ENCODE results near the gene GRM1.
"Not testable (repeated sequence)": the region's sequence is repeated elsewhere in the genome, so short reads cannot be mapped to it uniquely, and the experiment has no call there.

GRM1 gene

DNA sequence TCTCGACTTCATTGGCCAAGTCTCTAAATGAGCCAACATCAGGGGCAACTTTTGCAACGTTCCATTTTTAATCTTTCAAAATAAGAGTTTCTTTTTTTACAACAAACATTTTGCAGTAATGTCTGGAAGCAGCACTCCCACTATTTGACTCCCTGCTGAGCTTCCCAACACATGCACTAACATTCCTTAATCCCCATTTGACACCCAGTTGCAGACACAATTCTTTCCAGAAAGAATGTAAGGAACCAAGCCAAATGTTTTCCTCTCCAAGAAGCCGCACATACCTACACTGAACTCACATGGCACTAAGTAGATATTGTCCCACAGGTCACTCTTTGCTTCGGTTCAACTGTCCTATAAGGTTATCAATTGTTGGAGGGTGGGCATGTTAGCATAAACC is 165.6 kb downstream of the GRM1 start:
- no peak for DNase-seq

DNA sequence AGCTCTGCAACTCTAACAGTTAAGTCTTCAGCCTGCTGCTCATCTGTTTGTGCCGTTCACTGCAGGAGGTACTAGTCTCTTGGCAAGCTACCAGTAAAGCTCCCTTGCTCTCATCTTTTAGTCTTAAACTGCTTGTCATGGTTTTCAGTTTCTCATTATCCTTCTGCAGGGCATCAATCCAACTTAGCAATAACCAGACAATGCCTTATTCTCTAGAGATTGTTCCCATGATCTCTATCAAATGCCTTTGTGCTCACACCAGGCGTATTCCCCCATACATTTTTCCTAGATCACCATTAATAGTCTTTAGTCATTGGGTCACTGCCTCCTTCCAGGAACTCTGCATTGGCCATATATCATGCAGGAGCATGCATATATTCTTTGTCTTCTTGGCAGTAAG is 171.3 kb downstream of the GRM1 start:
- DNase-seq, result no peak

DNA sequence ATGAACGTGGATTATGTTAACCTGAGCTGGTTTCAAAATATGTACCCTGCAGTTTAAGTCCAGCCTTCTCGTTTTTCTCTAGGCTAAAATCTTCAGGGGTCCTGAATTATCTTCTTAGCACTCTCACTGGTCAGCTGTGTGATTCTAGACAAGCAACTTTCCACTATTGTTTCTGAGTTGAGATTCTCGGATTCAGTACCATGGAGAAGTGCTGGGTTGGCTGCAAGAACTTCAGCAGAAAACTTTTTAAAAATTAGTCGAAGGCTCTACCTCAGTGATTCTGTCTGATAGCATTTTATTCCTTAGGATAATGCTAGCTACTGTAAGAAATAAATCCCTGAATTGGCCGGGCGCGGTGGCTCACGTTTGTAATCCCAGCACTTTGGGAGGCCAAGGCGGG is 173.7 kb downstream of the GRM1 start:
- no peak for DNase-seq

DNA sequence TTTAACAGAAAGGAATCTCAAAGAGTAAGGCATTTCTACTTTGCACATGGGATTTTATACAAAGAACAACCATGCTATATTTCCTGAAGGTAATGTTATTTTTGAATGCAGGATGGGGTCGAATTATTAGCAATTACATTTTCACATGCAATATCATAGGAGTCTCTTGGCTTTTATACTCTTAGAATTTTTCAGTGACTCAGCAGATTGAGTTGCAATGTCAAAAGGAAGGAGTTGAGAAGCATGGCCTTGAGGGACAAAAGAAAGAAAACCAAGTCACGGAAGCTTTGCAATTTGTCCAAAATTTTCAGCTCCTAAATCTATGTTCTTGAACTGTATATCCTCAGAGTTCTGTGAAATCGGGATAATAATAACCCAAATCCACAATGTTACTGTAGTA is 181.1 kb downstream of the GRM1 start:
- DNase-seq, result no peak

DNA sequence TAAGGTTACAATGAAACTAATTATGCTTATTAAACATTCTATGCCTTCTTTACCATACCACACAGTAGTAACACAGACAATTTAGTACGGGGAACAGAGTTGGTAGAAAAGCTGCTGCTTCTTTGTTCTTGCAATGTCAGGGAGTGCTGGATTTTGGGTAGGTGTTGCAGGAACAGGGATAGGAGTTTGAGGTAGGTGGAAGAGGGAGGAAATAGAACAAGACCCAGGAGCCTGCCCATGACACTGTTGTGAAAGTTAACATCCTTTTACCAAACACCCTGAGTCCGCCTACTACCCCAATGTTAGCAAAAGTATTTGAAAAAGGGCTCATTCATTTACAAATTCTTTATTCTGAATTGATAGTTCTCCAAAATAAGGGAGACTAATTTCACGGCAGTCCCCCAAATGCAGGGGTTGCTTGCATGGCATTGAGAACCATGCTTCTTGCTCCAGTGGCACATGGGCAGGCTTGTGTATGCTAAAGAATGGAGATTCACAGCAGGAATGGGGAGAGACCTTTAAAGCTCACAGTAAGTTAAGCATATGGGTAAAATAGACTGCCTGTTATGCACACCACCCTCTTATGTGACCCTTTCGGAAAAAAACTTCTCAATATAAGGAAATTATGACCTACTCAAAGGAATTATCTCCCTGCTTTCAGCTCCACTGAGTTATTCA is 181.7 kb downstream of the GRM1 start:
- DNase-seq, result no peak

DNA sequence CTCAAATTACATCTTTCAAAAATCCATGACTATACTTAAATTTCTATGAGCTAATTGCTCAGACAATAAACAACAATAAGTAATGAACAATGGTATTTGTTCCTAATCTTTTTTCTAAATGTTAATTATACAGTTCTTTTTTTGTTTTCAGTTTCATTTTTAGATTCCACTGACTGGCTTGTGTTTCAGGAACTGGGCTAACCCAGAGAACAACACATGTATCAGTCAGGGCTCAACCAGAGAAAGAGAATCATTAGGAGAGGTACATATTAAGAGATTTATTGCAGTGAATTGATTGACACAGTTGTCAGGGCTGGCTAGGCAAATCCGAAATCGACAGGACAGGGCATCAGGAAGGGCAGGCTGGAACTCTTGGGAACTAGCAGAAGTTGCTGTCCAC is 182.8 kb downstream of the GRM1 start:
- no peak for DNase-seq

DNA sequence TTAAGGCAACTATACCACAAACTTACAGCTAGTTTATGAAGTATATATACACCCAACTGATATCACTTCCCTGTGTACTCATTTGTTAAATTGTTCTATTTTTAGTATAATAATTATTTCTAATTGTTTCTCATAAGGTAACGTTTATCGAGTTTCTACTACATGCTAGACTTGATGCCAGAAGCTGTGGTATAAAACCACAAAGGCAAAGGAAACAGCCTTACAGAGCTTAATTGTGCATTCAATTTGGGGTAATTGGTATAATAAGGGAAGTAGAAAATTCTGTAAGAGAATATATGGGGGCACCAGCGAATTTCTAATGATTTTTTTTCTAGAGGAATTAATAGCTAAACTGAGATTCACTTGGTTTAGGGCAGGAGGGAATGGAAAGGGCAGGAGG is 183.9 kb downstream of the GRM1 start:
- no peak for DNase-seq

DNA sequence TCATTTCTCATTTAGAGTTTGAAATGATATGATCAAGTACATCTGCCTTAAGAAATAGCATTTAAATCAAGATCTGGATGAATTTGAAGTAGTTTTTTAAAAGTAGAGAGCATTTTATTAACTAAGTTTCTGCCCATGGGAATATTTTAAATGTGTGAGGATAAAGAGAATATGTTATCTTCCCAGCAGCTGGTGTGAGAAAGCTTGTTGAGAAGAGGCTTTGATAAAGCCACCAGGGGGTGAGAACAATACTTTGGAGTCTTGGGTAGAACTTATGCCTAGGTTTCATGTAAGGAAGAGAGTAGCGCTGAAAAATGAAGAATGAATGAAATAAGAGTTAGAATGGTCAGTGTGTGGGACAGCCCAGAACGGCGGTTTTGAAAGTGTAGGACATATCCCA is 190.2 kb downstream of the GRM1 start:
- no peak for DNase-seq

DNA sequence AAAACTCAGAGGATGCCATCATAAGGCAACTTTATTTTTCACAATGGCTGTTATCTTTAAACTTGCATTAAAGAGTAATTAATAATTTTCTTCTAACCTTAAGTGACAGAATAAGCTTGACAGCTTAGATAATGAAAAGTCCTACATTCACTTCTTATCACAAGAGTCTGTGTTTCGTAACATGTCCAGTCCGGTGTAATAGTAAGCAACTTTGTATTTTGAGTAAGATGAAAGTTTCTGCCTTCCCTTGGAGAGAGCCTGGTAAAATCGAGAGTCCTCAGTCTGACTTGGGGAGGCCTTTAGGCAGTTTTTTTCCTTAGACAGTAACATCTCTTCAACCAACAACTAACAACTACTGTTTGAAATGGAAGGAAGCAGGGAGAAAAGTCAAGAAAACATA is 195.6 kb downstream of the GRM1 start:
- no peak for DNase-seq

DNA sequence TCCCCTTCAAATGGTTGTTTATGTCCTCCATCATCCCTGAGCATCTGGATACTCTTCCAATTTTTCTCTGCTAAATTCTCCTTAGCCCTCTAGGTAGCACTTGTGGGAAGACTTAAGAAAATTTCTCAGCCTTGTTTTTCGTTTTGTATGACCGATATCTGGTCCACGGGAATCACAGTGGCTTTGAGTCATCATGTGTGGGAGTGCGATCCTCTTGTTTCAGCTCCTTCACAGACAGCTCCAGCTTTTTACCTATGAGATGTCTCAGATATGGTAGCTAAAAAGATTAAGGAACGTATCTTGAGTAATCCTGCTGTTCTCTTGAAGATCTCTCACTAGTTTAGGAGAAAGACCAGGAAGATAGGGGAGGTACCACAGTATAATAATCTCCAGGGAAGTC is 196.1 kb downstream of the GRM1 start:
- no peak for DNase-seq

DNA sequence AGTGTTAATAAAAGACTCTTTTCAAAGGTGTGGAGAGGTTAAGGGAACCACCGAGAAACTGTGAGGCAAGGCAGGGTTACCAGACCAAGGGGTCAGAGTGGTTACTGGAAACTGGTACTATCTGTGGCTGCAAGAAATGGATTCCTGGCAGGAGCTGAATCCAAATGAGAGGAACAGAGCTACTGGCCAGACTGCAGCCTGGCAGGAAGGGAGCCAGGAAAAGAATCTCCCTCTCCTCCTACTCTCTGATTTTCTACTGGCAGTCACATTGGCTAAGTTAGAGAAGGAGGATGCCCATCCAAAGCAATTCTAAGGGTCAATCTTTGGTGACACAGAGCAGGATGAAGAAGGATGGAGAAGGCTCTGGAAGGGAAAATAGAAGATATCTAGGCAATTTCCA is 211.5 kb downstream of the GRM1 start:
- DNase-seq, result no peak

DNA sequence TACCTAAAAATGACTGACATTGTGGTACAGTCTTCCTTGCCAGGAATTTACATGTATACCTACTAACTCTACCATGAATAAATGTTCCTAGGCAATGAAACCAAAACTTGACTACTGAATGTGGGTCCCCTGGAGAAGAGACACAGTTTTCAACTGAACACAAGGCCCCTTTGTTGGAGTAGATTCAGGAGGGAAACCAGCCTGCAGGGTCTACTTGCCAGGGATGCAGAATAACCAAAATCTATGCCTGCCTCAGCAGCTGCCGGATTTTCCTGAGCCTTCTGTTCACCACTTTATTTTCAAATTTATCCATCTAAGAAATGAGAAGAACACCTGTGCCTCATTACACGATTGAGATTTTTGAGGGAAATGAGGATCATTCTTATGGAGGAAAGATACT is 211.9 kb downstream of the GRM1 start:
- no peak for DNase-seq

DNA sequence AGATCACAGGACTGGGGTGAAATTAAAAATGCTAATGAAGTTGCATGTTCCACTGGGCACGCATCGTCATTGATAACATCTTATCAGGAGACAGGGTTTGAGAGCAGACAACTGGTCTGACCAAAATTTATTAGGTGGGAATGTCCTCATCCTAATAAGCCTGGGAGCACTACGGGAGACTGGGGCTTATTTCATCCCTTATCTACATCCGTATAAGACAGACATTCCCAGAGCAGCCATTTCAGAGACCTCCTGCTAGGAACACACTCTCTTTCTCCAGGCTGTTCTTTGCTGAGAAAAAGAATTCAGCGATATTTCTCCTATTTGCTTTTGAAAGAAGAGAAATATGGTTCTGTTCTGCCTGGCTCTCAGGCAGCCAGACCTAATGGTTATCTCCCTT is 214.8 kb downstream of the GRM1 start:
- DNase-seq, result not testable (repeated sequence)

DNA sequence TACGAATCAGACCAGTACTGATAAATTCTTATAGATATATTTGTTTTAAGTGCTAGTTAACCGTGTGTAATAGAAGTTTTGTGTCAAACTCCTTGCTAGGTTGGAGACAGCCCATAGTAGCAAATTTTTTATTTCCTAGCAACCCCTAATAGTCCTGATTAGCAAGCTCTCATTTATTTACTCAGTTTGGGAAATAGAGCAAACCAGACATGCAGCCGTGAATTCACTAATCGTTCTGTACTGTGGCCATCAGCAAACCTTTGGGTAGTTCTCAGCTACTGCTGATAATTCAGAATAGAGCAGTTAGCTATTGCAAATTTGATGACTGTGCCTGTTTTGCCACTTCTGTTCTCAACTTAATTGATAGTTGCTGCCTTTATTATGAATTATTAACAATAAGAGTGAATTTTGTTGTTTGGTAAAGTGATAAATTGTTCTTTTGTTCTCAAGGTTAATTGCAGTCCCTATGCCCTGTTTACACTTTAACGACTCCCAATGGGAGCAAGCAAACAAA is 215.8 kb downstream of the GRM1 start:
- no peak for DNase-seq

DNA sequence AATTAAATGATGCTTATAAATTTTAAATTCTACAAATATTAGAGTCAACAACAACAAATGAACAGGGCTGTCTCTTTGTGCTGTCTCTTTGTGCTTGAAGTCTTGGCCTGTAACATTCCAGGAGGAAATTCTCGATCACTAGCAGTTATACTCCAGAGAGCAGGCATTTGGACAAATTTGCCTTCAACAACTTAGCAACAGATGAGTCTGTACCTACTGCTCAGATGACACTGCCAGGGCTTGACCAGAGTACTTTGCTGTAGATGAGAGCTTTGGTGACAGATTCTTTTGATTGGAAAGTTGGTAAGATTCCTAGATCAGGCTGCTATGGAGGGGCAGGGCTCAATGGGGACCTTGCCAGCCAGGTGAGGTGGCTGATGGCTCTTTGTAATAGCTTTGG is 217.2 kb downstream of the GRM1 start:
- DNase-seq, result no peak

DNA sequence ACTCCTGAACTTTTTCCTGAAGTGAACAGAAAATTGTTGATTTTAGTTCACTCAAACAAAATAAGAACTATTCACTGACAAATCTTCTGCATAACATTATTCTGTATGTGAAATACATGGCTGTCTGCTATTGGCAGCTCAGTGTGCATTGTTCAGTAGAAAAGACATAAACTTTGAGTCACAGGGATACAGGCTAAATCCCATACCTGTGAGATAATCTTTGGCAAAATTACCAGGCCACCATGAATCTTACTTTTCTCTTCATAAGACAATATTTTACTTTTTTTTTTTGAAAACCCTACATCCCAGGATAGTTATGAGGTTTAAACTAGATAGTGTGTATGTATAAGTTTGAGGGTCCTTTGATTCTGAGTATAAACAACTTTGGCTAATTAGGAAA is 224.8 kb downstream of the GRM1 start:
- DNase-seq, result no peak

DNA sequence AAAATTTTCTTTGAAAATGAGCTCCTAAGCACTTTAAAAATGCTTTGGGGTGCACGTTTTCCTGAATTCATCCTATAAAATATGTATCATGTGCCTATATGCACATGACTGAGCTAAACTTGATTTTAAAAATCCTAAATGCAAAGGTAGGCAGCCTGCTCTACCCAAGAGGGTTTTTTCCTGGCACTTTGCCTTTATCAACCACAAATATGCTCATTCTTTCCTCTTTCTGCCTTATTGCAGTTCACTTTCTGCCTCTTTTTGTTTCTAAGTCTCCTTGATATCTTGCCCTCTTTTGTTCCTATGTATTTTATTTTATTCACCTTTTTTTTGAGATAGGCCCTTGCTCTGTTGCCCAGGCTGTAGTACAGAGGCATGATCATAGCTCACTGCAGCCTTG is 229.3 kb downstream of the GRM1 start:
- no peak for DNase-seq

DNA sequence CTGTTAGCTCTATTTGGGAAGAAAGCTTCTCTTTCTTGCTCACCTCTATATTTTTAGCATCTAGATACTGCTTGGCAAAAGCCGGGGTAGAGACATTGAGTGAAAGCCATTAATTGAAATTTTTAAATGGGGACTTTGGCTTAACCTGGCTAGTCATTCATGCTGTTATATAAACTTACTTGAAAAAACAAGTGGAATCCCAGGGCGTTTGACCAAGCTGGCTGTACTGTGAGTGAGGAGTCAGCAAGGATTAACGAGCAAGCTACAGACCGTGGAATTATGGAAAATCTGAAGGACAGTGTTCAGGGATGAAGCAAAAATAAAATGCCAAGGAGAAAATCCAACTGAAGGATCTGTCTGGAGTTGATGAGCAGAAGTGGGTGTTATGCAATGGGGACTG is 232.0 kb downstream of the GRM1 start:
- no peak for DNase-seq

DNA sequence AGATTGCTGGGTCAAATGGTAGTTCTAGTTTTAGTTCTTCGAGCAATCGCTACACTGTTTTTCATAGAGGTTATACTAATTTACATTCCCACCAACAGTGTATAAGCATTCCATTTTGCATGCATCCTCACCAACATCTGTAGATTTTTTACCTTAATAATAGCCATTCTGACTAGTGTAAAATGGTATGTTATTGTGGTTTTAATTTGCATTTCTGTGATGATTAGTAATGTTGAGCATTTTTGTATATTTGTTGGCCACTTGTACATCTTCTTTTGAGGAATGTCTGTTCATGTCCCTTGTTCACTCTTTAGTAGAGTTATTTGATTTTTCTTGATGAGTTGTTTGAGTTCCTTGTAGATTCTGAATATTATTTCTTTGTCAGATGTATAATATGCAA is 236.2 kb downstream of the GRM1 start:
- no peak for DNase-seq

DNA sequence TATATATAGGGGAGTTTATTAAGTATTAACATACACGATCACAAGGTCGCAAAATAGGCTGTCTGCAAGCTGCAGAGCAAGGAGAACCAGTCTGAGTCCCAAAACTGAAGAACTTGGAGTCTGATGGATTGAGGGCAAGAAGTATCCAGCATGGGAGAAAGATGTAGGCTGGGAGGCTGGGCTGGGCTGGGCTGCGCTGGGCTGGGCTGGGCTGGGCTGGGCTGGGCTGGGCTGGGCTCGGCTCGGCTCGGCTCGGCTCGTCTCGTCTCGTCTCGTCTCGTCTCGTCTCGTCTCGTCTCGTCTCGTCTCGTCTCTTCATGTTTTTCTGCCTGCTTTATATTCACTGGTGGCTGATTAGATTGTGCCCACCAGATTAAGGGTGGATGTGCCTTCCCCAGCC is 238.6 kb downstream of the GRM1 start:
- no peak for DNase-seq

DNA sequence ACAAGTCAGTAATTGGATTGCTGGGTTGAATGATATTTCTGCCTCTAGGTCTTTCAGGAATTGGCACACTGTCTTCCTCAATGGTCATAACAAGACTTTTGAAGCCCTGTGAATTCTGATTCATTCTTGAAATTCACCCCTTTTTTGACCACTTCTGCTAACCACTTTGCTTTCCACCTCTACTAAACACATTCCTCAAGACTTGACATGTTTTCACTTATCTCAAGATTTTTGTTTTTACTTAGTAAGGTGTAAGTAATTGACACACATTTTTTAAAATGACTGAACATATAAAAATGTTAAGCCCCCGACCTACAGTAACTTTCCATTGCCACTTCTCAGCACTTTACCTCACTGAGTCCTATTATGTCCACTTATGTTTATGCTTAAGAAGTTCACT is 239.1 kb downstream of the GRM1 start:
- no peak for DNase-seq

DNA sequence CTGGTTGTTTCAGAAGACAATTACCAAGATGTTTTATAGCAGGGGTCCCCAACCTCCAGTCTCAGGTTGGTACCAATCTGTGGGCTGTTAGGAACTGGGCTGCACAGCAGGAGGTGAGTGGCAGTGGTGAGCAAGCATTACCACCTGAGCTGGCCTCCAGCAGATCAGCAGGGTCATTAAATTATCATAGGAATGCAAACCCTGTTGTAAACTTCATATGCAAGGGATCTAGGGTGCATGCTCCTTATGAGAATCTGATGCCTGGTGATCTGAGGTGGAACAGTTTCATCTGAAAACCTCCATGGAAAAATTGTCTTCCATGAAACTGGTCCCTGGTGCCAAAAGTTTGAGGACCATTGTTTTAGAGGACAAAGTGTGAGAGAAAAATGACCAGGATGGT is 240.6 kb downstream of the GRM1 start:
- no peak for DNase-seq

DNA sequence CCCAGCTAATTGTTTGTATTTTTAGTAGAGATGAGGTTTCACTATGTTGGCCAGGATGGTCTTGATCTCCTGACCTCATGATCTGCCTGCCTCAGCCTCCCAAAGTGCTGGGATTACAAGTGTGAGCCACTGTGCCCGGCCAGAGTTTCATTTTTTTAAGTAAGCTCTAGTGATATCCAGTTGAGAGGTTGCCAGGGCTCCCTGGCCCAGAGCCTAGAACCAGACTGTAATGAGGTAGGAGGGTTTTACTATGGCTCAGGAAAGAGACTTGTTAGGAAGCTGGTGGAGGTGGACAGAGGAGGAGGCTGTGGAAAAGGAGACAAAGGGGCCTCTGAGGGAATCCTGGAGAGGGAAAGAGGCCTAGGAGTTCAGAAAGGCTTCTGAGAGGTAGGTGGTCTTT is 242.3 kb downstream of the GRM1 start:
- DNase-seq, result not testable (repeated sequence)

DNA sequence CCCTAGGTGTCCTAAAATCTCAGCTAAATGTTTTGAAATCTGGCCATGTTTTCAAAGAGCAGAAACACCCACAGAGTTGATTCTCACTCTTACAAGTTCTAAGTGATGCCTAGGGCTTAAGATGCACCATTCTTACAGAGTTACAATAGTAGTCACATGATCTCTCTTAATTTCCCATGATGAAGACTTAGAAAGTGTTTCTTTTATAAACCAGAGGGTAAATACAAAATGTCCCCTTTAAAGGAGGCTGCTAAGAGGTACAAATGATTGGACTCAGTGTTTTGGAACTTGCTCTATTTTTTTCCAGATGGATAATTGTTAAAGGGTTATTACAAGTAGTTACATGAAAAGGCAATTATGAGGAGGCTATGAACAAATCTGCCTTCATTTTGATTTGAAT is 244.6 kb downstream of the GRM1 start:
- no peak for DNase-seq

DNA sequence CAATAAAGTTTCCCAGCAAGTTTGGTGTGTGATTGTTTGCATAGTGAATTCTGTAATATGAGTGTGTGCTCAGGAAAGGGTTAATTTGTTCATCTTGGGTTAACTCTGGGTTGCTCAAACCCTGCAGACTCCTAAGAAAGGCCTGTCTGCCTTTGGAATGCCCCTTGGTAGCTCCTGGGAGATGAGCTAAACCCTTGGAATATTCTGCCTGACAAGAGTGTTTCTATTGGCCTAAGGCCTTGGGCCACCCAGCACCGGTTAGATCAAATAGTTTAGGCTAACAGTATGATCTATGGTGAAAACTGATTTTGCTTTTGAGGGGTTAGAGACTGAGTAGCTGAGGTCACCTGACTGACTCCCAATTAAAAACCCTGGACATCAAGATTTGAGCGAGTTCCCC is 248.3 kb downstream of the GRM1 start:
- DNase-seq, result no peak
